SK-MEL-5 (cell line): ENCODE measurements around the gene LINC01488. TPM values are rescaled to one million over a fixed set of nuclear protein-coding genes. Genes with fewer than 3 reads are reported as not detected.
A peak's percentile ranks its signal among the peaks of the same experiment; 100 is the strongest.

Experiments used
- DNase-seq: peaks from one replicate; pipeline ENCODE4 v3.0.0-alpha.2; 2016; ENCODE audit warnings: low read depth, low spot score
- in situ Hi-C: cut with HindIII; loops from 2 replicates; pipeline ENCODE4 v1.10.0; 2016; ENCODE audit warnings: low sequenced_read_pairs, high pct_unique_total_duplicates, low pct_unique_long_range_greater_than_20kb
- polyA plus RNA-seq, 2 experiments: library from polyadenylated mRNA; depleted of rRNA; stranded (reverse); fragments of >200 nt; gene quantifications; 2 replicates each; pipeline ENCODE4 v1.2.3, GENCODE V29; 2015
- total RNA-seq: library from RNA; depleted of rRNA; stranded (reverse); fragments of >200 nt; shearing (Covaris generic); gene quantifications from 2 replicates; pipeline ENCODE4 v1.2.3, GENCODE V29; 2014; rRNA removed

Gene LINC01488
- total RNA-seq = 3.6 and 4.4 TPM in 2 replicates
- 1.8 and 2.8 TPM in 2 replicates for polyA plus RNA-seq (2015; cell fraction: cytosol; rRNA removed)
- 99.2 and 105 TPM in 2 replicates for polyA plus RNA-seq (2015; cell fraction: nucleus; rRNA removed)

GRCh38 chr11:69481393-69481844 lies at the start of gene LINC01488:
Gene LINC01488 (plus strand): TSS chr11:69481663.
- no peak for DNase-seq
- in situ Hi-C loops = no loop called here

- in situ Hi-C loops = no loop called here
- DNase-seq = no peak
Observed at GRCh38 chr11:69431893-69432738, 49.3 kb upstream of the LINC01488 start.

GRCh38 chr11:69433741-69434140 lies 47.7 kb upstream of the LINC01488 start:
- in situ Hi-C loops = no loop called here
- no peak for DNase-seq

- no peak for DNase-seq
- in situ Hi-C loops = no loop called here
Observed at GRCh38 chr11:69434471-69434931, 47.0 kb upstream of the LINC01488 start.

- peak; percentile 46 for DNase-seq
Observed at GRCh38 chr11:69435161-69435986, 46.1 kb upstream of the LINC01488 start.

GRCh38 chr11:69436041-69436982 lies 45.2 kb upstream of the LINC01488 start:
- in situ Hi-C loops = no loop called here
- DNase-seq = no peak

More at GRCh38 chr11:69435161-69435986, 46.1 kb upstream of the LINC01488 start:
- in situ Hi-C loops = no loop called here

- in situ Hi-C loops = no loop called here
- no peak for DNase-seq
Observed at GRCh38 chr11:69437001-69437875, 44.2 kb upstream of the LINC01488 start.

- DNase-seq = no peak
- in situ Hi-C loops = no loop called here
Observed at GRCh38 chr11:69437876-69438205, 43.6 kb upstream of the LINC01488 start.

- in situ Hi-C loops = no loop called here
Observed at GRCh38 chr11:69438286-69438920, 43.1 kb upstream of the LINC01488 start.

GRCh38 chr11:69439127-69439526 lies 42.3 kb upstream of the LINC01488 start:
- in situ Hi-C loops = no loop called here
- DNase-seq = no peak

More at GRCh38 chr11:69438286-69438920, 43.1 kb upstream of the LINC01488 start:
- DNase-seq = no peak

- no peak for DNase-seq
- in situ Hi-C loops = no loop called here
Observed at GRCh38 chr11:69439651-69440464, 41.6 kb upstream of the LINC01488 start.

- DNase-seq = no peak
- in situ Hi-C loops = no loop called here
Observed at GRCh38 chr11:69440876-69441275, 40.6 kb upstream of the LINC01488 start.

GRCh38 chr11:69442012-69442806 lies 39.3 kb upstream of the LINC01488 start:
- no peak for DNase-seq
- in situ Hi-C loops = no loop called here

GRCh38 chr11:69442807-69443137 lies 38.7 kb upstream of the LINC01488 start:
- in situ Hi-C loops = no loop called here
- DNase-seq = no peak
